Measurements from ENCODE around the gene AAGAB.

DNA sequence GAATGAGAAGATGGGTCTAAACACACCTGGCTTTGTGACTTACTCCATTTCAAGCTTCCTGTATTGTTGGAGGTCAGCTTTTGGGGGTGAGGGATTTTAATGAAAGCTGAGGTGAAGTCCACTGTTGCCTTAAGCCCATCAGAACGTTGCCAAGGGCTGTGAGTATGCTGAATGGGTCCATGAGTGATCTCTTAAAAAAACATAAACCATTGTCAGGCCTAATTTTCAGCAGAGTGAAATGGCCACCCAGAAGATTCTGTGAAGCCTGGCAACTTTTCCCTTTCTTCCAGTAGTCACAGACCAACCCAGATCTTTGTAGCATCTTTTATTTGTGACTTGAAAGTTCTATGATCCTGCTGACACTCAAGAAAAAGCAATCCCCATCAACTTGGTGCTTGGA lies 102.0 kb downstream of the AAGAB start:
- TF ChIP-seq, protein P1, sequence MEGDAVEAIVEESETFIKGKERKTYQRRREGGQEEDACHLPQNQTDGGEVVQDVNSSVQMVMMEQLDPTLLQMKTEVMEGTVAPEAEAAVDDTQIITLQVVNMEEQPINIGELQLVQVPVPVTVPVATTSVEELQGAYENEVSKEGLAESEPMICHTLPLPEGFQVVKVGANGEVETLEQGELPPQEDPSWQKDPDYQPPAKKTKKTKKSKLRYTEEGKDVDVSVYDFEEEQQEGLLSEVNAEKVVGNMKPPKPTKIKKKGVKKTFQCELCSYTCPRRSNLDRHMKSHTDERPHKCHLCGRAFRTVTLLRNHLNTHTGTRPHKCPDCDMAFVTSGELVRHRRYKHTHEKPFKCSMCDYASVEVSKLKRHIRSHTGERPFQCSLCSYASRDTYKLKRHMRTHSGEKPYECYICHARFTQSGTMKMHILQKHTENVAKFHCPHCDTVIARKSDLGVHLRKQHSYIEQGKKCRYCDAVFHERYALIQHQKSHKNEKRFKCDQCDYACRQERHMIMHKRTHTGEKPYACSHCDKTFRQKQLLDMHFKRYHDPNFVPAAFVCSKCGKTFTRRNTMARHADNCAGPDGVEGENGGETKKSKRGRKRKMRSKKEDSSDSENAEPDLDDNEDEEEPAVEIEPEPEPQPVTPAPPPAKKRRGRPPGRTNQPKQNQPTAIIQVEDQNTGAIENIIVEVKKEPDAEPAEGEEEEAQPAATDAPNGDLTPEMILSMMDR (IDR thresholded peaks at IDR 0.05; ENCODE audit: low read depth, low read length): no peak
- no peak for TF ChIP-seq EZH2phosphoT487 (IDR thresholded peaks at IDR 0.05; ENCODE audit: low read depth)
